ENCODE measurements around the gene PRR15L. TPM values are rescaled to one million over a fixed set of nuclear protein-coding genes. Genes with fewer than 3 reads are reported as not detected.

The PRR15L gene
- polyA plus RNA-seq, 1 donor (not counting 4 experiments of a cell fraction or from before 2014, with no cell fraction given) = 0.16 TPM

- no peak overlapping the region for H3K4me3 ChIP-seq (ENCODE audit: control insufficient read depth in 2 of 3, extremely low read depth in 1 of 3, insufficient read depth in 2 of 3, low read depth in 1 of 3, low read length in 3 of 3)
- H3K9me1 ChIP-seq (ENCODE audit: control insufficient read depth, extremely low read depth, insufficient read depth, low read length) = no peaks in the 10 kb centered on the region
- no peaks in the 10 kb centered on the region for H3K9me3 ChIP-seq (ENCODE audit: control insufficient read depth, low read depth, low read length)
- no peaks in the 10 kb centered on the region for H3K27me3 ChIP-seq (ENCODE audit: control insufficient read depth, extremely low read depth, insufficient read depth, low read length)
- no peak for TF ChIP-seq EZH2 (IDR thresholded peaks at IDR 0.05; ENCODE audit: low read length)
- peak; percentile 59 to 84 (median 71) for TF ChIP-seq CTCF (optimal IDR thresholded peaks at IDR 0.05 in 1 of 3, IDR thresholded peaks at IDR 0.05 in 1 of 3, conservative IDR thresholded peaks at IDR 0.05 in 1 of 3; ENCODE audit: extremely low read depth in 1 of 3, insufficient read depth in 2 of 3, low read length in 3 of 3)
- H2AFZ ChIP-seq (ENCODE audit: control insufficient read depth, low read length) = no peak overlapping the region
- H3K9ac ChIP-seq (ENCODE audit: control insufficient read depth, extremely low read depth, insufficient read depth, low read length) = no peak overlapping the region
- no peak overlapping the region for H3K4me2 ChIP-seq (ENCODE audit: control insufficient read depth, extremely low read depth, insufficient read depth, low read depth, low read length)
- no peak for DNase-seq (ENCODE audit: low read depth, low spot score)
- no peaks in the 10 kb centered on the region for H4K20me1 ChIP-seq (ENCODE audit: control insufficient read depth, extremely low read depth, insufficient read depth, low read length)
- no peaks in the 10 kb centered on the region for H3K4me1 ChIP-seq (ENCODE audit: control insufficient read depth, extremely low read depth, insufficient read depth, low read length)
- dilution Hi-C loops (cut with MboI; ENCODE audit: extremely low pct_ligation_motif_present, low sequenced_read_pairs) = no loop called here
- no peak for FAIRE-seq
- peaks cover 33 to 49% of the 10 kb centered on the region in 2 experiments for H3K36me3 ChIP-seq (ENCODE audit: control insufficient read depth in 2 of 2, extremely low read depth in 1 of 2, insufficient read depth in 2 of 2, low read length in 2 of 2)
- no peaks in the 10 kb centered on the region for H3K79me2 ChIP-seq (ENCODE audit: control insufficient read depth, insufficient read depth, low read length)
- no peak overlapping the region for H3K27ac ChIP-seq (ENCODE audit: control insufficient read depth, insufficient read depth, low read length)
These were observed 20.6 kb upstream of the PRR15L start for GRCh38 chr17:47978324-47978723.

GRCh38 chr17:47975823-47976205 lies 18.1 kb upstream of the PRR15L start:
- DNase-seq (ENCODE audit: low read depth, low spot score) (no peak), FAIRE-seq (no peak)
- Histone ChIP-seq H3K9me1 (ENCODE audit: control insufficient read depth, extremely low read depth, insufficient read depth, low read length) (no peaks in the 10 kb centered on the region), H3K36me3 (ENCODE audit: control insufficient read depth in 2 of 2, extremely low read depth in 1 of 2, insufficient read depth in 2 of 2, low read length in 2 of 2) (peaks cover 20 to 29% of the 10 kb centered on the region in 2 experiments), H3K9me3 (ENCODE audit: control insufficient read depth, low read depth, low read length) (no peaks in the 10 kb centered on the region), H3K9ac (ENCODE audit: control insufficient read depth, extremely low read depth, insufficient read depth, low read length) (no peak overlapping the region), H3K27me3 (ENCODE audit: control insufficient read depth, extremely low read depth, insufficient read depth, low read length) (no peaks in the 10 kb centered on the region), H3K4me1 (ENCODE audit: control insufficient read depth, extremely low read depth, insufficient read depth, low read length) (peaks cover 10% of the 10 kb centered on the region), H4K20me1 (ENCODE audit: control insufficient read depth, extremely low read depth, insufficient read depth, low read length) (no peaks in the 10 kb centered on the region), H2AFZ (ENCODE audit: control insufficient read depth, low read length) (no peak overlapping the region), H3K4me2 (ENCODE audit: control insufficient read depth, extremely low read depth, insufficient read depth, low read depth, low read length) (no peak overlapping the region), H3K27ac (ENCODE audit: control insufficient read depth, insufficient read depth, low read length) (no peak overlapping the region), H3K79me2 (ENCODE audit: control insufficient read depth, insufficient read depth, low read length) (peaks cover 10% of the 10 kb centered on the region), H3K4me3 (ENCODE audit: control insufficient read depth in 2 of 3, extremely low read depth in 1 of 3, insufficient read depth in 2 of 3, low read depth in 1 of 3, low read length in 3 of 3) (no peak overlapping the region)
- no peak for TF ChIP-seq CTCF (optimal IDR thresholded peaks at IDR 0.05 in 1 of 3, IDR thresholded peaks at IDR 0.05 in 1 of 3, conservative IDR thresholded peaks at IDR 0.05 in 1 of 3; ENCODE audit: extremely low read depth in 1 of 3, insufficient read depth in 2 of 3, low read length in 3 of 3)
- TF ChIP-seq EZH2 (IDR thresholded peaks at IDR 0.05; ENCODE audit: low read length) = no peak
- dilution Hi-C loops (cut with MboI; ENCODE audit: extremely low pct_ligation_motif_present, low sequenced_read_pairs) = no loop called here
